Activated T-cell treated with anti-CD3 and anti-CD28 coated beads, Interleukin-2, amount 50 U/mL, for 24 hours (primary cell): ENCODE results near the gene CEP89.
"Not testable (repeated sequence)": the region's sequence is repeated elsewhere in the genome, so short reads cannot be mapped to it uniquely, and the experiment has no call there.

Experiments
- DNase-seq: peaks from one replicate; pipeline ENCODE4 v3.0.0-alpha.2; 2020
- H3K27ac Mint-ChIP-seq: 2 replicates; pipeline ENCODE4 v1.8.0; 2020; ENCODE audit warnings: mild to moderate bottlenecking, mixed read lengths
- H3K27me3 Mint-ChIP-seq: 2 replicates; pipeline ENCODE4 v1.8.0; 2020; ENCODE audit warnings: mixed read lengths
- H3K36me3 Mint-ChIP-seq: 2 replicates; pipeline ENCODE4 v1.8.0; 2020; ENCODE audit warnings: low read depth, mixed read lengths
- H3K4me1 Mint-ChIP-seq: 2 replicates; pipeline ENCODE4 v1.8.0; 2020; ENCODE audit warnings: low read depth, mixed read lengths
- H3K4me3 Mint-ChIP-seq: 2 replicates; pipeline ENCODE4 v1.8.0; 2020; ENCODE audit warnings: mild to moderate bottlenecking, moderate library complexity, mixed read lengths
- H3K9me3 Mint-ChIP-seq: 2 replicates; pipeline ENCODE4 v1.8.0; 2020; ENCODE audit warnings: mixed read lengths

CEP89 gene

GRCh38 chr19:32971715-32972540 lies at the start of gene CEP89, which contains the start of gene FAAP24:
CEP89 (minus strand) TSS chr19:32971958; CDS start chr19:32971874, 84 bp downstream.
FAAP24 (plus strand) TSS chr19:32972242; CDS start chr19:32973197, 955 bp downstream.
- Mint-ChIP-seq H3K27ac (peak within 1 kb of the TSS; percentile 97), H3K36me3 (peaks cover 36% of the 10 kb centered on the region), H3K27me3 (no peaks in the 10 kb centered on the region), H3K4me1 (peaks cover 13% of the 10 kb centered on the region), H3K9me3 (no peaks in the 10 kb centered on the region), H3K4me3 (peak within 1 kb of the TSS; percentile 100)
- peak; percentile 99 for DNase-seq

- not testable (repeated sequence) for H3K27ac Mint-ChIP-seq, H3K4me3 Mint-ChIP-seq, H3K27me3 Mint-ChIP-seq, H3K36me3 Mint-ChIP-seq, H3K9me3 Mint-ChIP-seq, H3K4me1 Mint-ChIP-seq, DNase-seq
Measured at GRCh38 chr19:33010891-33011290, 39.1 kb upstream of the CEP89 start.

GRCh38 chr19:33008738-33009137 lies 37.0 kb upstream of the CEP89 start:
- Mint-ChIP-seq H3K27ac (no peak overlapping the region), H3K36me3 (no peaks in the 10 kb centered on the region), H3K9me3 (no peaks in the 10 kb centered on the region), H3K4me1 (no peaks in the 10 kb centered on the region), H3K4me3 (no peak overlapping the region), H3K27me3 (no peaks in the 10 kb centered on the region)
- DNase-seq: no peak

- no peak for DNase-seq
- Mint-ChIP-seq H3K27ac (no peak overlapping the region), H3K36me3 (no peaks in the 10 kb centered on the region), H3K9me3 (no peaks in the 10 kb centered on the region), H3K27me3 (no peaks in the 10 kb centered on the region), H3K4me1 (peaks cover 5% of the 10 kb centered on the region), H3K4me3 (no peak overlapping the region)
Measured at GRCh38 chr19:33005440-33005839, 33.7 kb upstream of the CEP89 start.

- DNase-seq, H3K4me1 Mint-ChIP-seq, H3K4me3 Mint-ChIP-seq, H3K9me3 Mint-ChIP-seq, H3K36me3 Mint-ChIP-seq, H3K27ac Mint-ChIP-seq, H3K27me3 Mint-ChIP-seq: not testable (repeated sequence)
Measured at GRCh38 chr19:33003424-33004024, 31.8 kb upstream of the CEP89 start.

- not testable (repeated sequence) for H3K9me3 Mint-ChIP-seq, H3K27me3 Mint-ChIP-seq, H3K36me3 Mint-ChIP-seq, DNase-seq, H3K4me3 Mint-ChIP-seq, H3K4me1 Mint-ChIP-seq, H3K27ac Mint-ChIP-seq
Measured at GRCh38 chr19:33002126-33002865, 30.5 kb upstream of the CEP89 start.

- no peak overlapping the region for H3K4me3 Mint-ChIP-seq
- no peaks in the 10 kb centered on the region for H3K9me3 Mint-ChIP-seq
- no peaks in the 10 kb centered on the region for H3K36me3 Mint-ChIP-seq
- no peak overlapping the region for H3K27ac Mint-ChIP-seq
- no peak for DNase-seq
- H3K4me1 Mint-ChIP-seq: peaks cover 10% of the 10 kb centered on the region
- H3K27me3 Mint-ChIP-seq: no peaks in the 10 kb centered on the region
Measured at GRCh38 chr19:33000910-33001309, 29.2 kb upstream of the CEP89 start.

- Mint-ChIP-seq H3K27ac (no peak overlapping the region), H3K27me3 (no peaks in the 10 kb centered on the region), H3K4me1 (peaks cover 10% of the 10 kb centered on the region), H3K4me3 (no peak overlapping the region), H3K9me3 (no peaks in the 10 kb centered on the region), H3K36me3 (no peaks in the 10 kb centered on the region)
- peak; percentile 35 for DNase-seq
Measured at GRCh38 chr19:33000510-33000909, 28.8 kb upstream of the CEP89 start.

GRCh38 chr19:32998722-32999121 lies 27.0 kb upstream of the CEP89 start:
- Mint-ChIP-seq H3K27me3 (no peaks in the 10 kb centered on the region), H3K4me1 (peaks cover 10% of the 10 kb centered on the region), H3K36me3 (no peaks in the 10 kb centered on the region), H3K27ac (no peak overlapping the region), H3K4me3 (no peak overlapping the region), H3K9me3 (no peaks in the 10 kb centered on the region)
- DNase-seq: no peak

- no peaks in the 10 kb centered on the region for H3K36me3 Mint-ChIP-seq
- H3K27ac Mint-ChIP-seq: no peak overlapping the region
- DNase-seq: no peak
- H3K27me3 Mint-ChIP-seq: no peaks in the 10 kb centered on the region
- no peaks in the 10 kb centered on the region for H3K9me3 Mint-ChIP-seq
- H3K4me1 Mint-ChIP-seq: peaks cover 10% of the 10 kb centered on the region
- no peak overlapping the region for H3K4me3 Mint-ChIP-seq
Measured at GRCh38 chr19:32997716-32998355, 26.1 kb upstream of the CEP89 start.

GRCh38 chr19:32997061-32997464 lies 25.3 kb upstream of the CEP89 start:
- not testable (repeated sequence) for H3K36me3 Mint-ChIP-seq, DNase-seq, H3K4me1 Mint-ChIP-seq, H3K9me3 Mint-ChIP-seq, H3K27ac Mint-ChIP-seq, H3K4me3 Mint-ChIP-seq, H3K27me3 Mint-ChIP-seq

GRCh38 chr19:32995966-32996365 lies 24.2 kb upstream of the CEP89 start:
- H3K36me3 Mint-ChIP-seq, H3K9me3 Mint-ChIP-seq, H3K4me3 Mint-ChIP-seq, H3K27ac Mint-ChIP-seq, H3K27me3 Mint-ChIP-seq, DNase-seq: not testable (repeated sequence)
- H3K4me1 Mint-ChIP-seq: peaks cover 15% of the 10 kb centered on the region

GRCh38 chr19:32988724-32989123 lies 17.0 kb upstream of the CEP89 start:
- Mint-ChIP-seq H3K27me3 (no peaks in the 10 kb centered on the region), H3K9me3 (no peaks in the 10 kb centered on the region), H3K4me3 (no peak overlapping the region), H3K36me3 (no peaks in the 10 kb centered on the region), H3K4me1 (peaks cover 5% of the 10 kb centered on the region), H3K27ac (no peak overlapping the region)
- no peak for DNase-seq

- not testable (repeated sequence) for H3K27ac Mint-ChIP-seq, DNase-seq, H3K27me3 Mint-ChIP-seq, H3K4me3 Mint-ChIP-seq, H3K36me3 Mint-ChIP-seq, H3K4me1 Mint-ChIP-seq, H3K9me3 Mint-ChIP-seq
Measured at GRCh38 chr19:32988254-32988653, 16.5 kb upstream of the CEP89 start.
